ENCODE data around the gene SULT2B1. TPM values are rescaled to one million over a fixed set of nuclear protein-coding genes. Genes with fewer than 3 reads are reported as not detected.

SULT2B1 gene
- total RNA-seq, 2 donors from 2014 or later = 1.4 to 7.7 TPM

DNA sequence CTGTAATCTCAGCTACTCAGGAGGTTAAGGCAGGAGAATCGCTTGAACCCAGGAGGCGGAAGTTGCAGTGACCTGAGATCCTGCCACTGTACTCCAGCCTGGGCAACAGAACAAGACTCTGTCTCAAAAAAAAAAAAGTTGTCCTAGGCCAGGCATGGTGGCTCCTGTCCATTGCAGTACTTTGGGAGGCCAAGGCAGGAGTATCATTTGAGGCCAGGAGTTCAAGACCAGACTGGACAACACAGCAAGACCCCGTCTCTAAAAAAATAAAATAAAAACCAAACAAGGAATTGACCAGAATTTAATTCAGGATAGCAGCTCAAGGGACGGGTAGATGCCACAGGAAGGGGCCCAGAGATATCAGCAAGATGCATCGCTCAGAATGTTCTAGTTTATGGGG is 4.9 kb downstream of the SULT2B1 start:
- no peak for DNase-seq
- H3K4me1 ChIP-seq = peaks cover 4% of the 10 kb centered on the region
- intact Hi-C loops (cut with DNase I) = no loop called here
- no peak for TF ChIP-seq CTCF (IDR thresholded peaks at IDR 0.05)
- no peaks in the 10 kb centered on the region for H3K27me3 ChIP-seq
- H3K9me3 ChIP-seq = no peaks in the 10 kb centered on the region
- H3K27ac ChIP-seq = no peak overlapping the region
- no peak overlapping the region for H3K9ac ChIP-seq (ENCODE audit: low read depth in 2 of 2, low read length in 2 of 2)
- H3K36me3 ChIP-seq = no peaks in the 10 kb centered on the region
- no peak overlapping the region for H3K4me3 ChIP-seq

DNA sequence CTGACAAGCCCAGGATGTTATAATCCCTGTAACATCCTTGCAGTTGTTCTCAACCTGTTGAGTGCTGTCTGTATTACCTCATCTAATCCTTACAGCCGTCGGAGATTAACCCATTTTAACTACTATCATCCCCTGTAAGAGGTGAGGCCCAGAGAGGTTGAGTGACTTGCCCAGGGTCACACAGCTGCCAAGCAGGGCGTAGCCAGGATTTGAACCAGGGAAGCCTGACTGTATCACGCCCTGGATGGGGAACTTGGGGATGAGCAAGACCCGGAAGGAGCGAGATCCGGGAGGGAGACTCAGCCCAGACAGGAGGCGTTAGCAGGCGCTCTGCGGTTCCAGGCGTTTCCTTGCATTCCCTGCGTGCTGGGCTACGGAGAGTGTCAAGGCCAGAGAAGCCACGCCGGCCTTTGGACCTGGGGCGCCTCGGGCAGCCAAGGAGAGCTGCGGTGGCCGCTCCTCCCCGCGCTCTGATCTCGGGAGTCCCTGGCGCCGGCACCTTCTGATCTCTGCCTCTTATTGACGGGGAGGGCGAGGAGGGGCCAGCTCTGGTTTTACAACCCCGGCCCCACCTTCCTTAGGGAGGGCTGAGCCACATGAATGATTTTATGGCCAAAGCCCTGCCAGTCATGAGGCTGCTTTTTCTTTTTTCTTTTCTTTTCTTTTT is 6.2 kb downstream of the SULT2B1 start:
- Histone ChIP-seq H3K9me3 (no peaks in the 10 kb centered on the region), H3K27me3 (no peaks in the 10 kb centered on the region), H3K4me3 (no peak overlapping the region), H3K4me1 (peaks cover 4% of the 10 kb centered on the region), H3K36me3 (no peaks in the 10 kb centered on the region), H3K9ac (ENCODE audit: low read depth in 2 of 2, low read length in 2 of 2) (peak overlapping the region in 1 of 2 donors; percentile 8), H3K27ac (peak overlapping the region; percentile 35)
- DNase-seq = peak; percentile 95
- no peak for TF ChIP-seq CTCF (IDR thresholded peaks at IDR 0.05)
- intact Hi-C loops (cut with DNase I) = no loop called here

DNA sequence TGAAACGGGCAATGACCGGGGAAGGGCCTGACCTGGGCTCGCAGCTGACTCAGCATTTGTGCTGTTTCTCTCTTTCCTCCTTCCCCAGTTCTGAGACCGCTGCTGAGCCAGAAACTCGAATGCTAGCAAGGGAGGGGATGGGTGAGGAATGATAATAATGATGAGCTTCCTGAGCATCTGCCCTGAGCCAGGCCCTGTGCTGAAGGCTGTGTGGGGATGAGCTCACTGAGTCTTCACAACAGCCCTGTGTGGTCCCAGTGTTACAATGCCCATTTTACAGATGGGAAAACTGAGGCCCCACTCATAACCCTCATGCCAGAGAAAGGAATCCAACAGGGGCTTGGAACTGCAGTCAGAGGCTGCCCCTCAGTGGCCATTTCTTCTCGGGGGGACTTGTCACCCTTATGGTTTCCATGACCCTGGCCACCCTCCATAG is 8.1 kb downstream of the SULT2B1 start:
- no peaks in the 10 kb centered on the region for H3K36me3 ChIP-seq
- H3K9me3 ChIP-seq = no peaks in the 10 kb centered on the region
- no peaks in the 10 kb centered on the region for H3K27me3 ChIP-seq
- DNase-seq = no peak
- no peak overlapping the region for H3K27ac ChIP-seq
- H3K4me1 ChIP-seq = no peaks in the 10 kb centered on the region
- intact Hi-C loops (cut with DNase I) = no loop called here
- TF ChIP-seq CTCF (IDR thresholded peaks at IDR 0.05) = no peak
- no peak overlapping the region for H3K4me3 ChIP-seq
- no peak overlapping the region for H3K9ac ChIP-seq (ENCODE audit: low read depth in 2 of 2, low read length in 2 of 2)

DNA sequence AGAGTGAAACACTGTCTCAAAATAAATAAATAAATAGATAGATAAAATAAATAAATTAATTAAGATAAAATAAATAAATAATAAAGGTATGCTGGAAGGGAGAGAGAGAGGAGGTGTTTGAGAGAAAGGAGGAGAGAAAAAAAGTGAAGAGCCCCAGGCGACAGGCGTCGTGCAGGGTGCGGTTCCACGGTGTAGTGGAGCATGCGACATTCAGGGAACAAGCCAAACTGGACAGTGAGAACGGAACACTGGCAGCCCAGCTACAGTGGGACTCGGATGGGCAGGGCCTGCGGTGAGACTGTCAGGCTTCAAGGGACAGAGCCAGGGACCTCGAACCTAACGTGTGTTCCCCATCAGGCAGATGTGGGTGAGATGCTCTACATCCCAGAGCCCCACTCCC is 9.4 kb downstream of the SULT2B1 start:
- Histone ChIP-seq H3K36me3 (no peaks in the 10 kb centered on the region), H3K9ac (ENCODE audit: low read depth in 2 of 2, low read length in 2 of 2) (no peak overlapping the region), H3K4me3 (no peak overlapping the region), H3K27me3 (no peaks in the 10 kb centered on the region), H3K9me3 (no peaks in the 10 kb centered on the region), H3K27ac (no peak overlapping the region), H3K4me1 (no peaks in the 10 kb centered on the region)
- TF ChIP-seq CTCF (IDR thresholded peaks at IDR 0.05) = no peak
- no peak for DNase-seq
- intact Hi-C loops (cut with DNase I) = no loop called here

DNA sequence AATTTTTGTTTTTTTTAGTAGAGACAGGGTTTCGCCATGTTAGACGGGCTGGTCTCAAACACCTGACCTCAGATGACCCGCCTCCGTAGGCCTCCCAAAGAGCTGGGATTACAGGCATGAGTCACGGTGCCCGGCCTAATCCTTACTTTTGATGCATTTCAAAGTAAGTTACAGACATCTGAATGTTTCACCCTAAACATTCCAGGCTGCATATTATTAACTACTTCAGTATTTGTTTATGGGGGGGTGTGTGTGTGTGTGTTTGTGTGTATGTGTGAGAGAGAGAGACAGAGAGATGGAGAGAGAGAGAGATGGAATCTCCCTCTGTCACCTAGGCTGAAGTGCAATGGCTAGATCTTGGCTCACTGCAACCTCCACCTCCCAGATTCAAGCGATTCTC is 13.1 kb downstream of the SULT2B1 start:
- DNase-seq = no peak
- Histone ChIP-seq H3K27ac (no peak overlapping the region), H3K36me3 (no peaks in the 10 kb centered on the region), H3K4me3 (no peak overlapping the region), H3K4me1 (peaks cover 3% of the 10 kb centered on the region), H3K9ac (ENCODE audit: low read depth in 2 of 2, low read length in 2 of 2) (no peak overlapping the region), H3K27me3 (peaks cover 4% of the 10 kb centered on the region), H3K9me3 (no peaks in the 10 kb centered on the region)
- TF ChIP-seq CTCF (IDR thresholded peaks at IDR 0.05) = no peak
- intact Hi-C loops (cut with DNase I) = no loop called here
